ENCODE results near the gene JMJD8. TPM values are rescaled to one million over a fixed set of nuclear protein-coding genes. Genes with fewer than 3 reads are reported as not detected.
A peak's percentile ranks its signal among the peaks of the same experiment; 100 is the strongest.

JMJD8 gene
- total and polyA plus RNA-seq, 9 donors = 10.2 to 73.9 (median 56.8) TPM

- Histone ChIP-seq H3K4me3 (peak within 1 kb of the TSS; percentile 73), H3K4me1 (ENCODE audit: insufficient read depth) (peaks cover 17% of the 10 kb centered on the region), H3K9me3 (no peaks in the 10 kb centered on the region), H3K27me3 (no peaks in the 10 kb centered on the region), H3K27ac (peak within 1 kb of the TSS; percentile 64 to 82), H3K36me3 (no peaks in the 10 kb centered on the region)
- WGBS, 3 donors = 1 to 2% (median 1%) methylated on average over 8 to 81 of the region's 81 CpGs
- TF ChIP-seq CTCF (IDR thresholded peaks at IDR 0.05) (no peak), EP300 (IDR thresholded peaks at IDR 0.05) (no peak), POLR2A (IDR thresholded peaks at IDR 0.05) (no peak)
- intact Hi-C loops (cut with DNase I) = loop anchor here in 1 of 4 donors (5.0 kb wide), 1 partner anchor 59 kb away; no protein-coding TSS in a partner anchor
- DNase-seq = peak; percentile 85 to 92 (median 90)
These were observed 42.6 kb downstream of the JMJD8 start, which contains the start of gene MCRIP2 for GRCh38 chr16:641326-642188. MCRIP2 (plus strand) TSS chr16:641828; CDS start chr16:641992, 164 bp downstream.

GRCh38 chr16:640614-641013 lies 43.5 kb downstream of the JMJD8 start:
- intact Hi-C loops (cut with DNase I) = loop anchor here in 1 of 4 donors (5.0 kb wide), 1 partner anchor 58 kb away; no protein-coding TSS in a partner anchor
- no peaks in the 10 kb centered on the region for H3K9me3 ChIP-seq
- no peaks in the 10 kb centered on the region for H3K27me3 ChIP-seq
- no peak overlapping the region for H3K27ac ChIP-seq
- H3K36me3 ChIP-seq = no peaks in the 10 kb centered on the region
- no peak overlapping the region for H3K4me3 ChIP-seq
- WGBS, 3 donors = 85 to 96% (median 90%) methylated on average over 3 to 5 of the region's 5 CpGs
- H3K4me1 ChIP-seq (ENCODE audit: insufficient read depth) = peaks cover 16% of the 10 kb centered on the region
- TF ChIP-seq EP300 (IDR thresholded peaks at IDR 0.05) (no peak), CTCF (IDR thresholded peaks at IDR 0.05) (no peak), POLR2A (IDR thresholded peaks at IDR 0.05) (no peak)
- DNase-seq = peak in 1 of 5 donors; percentile 36

- Histone ChIP-seq H3K4me3 (no peak overlapping the region), H3K27me3 (no peaks in the 10 kb centered on the region), H3K36me3 (no peaks in the 10 kb centered on the region), H3K27ac (no peak overlapping the region), H3K4me1 (ENCODE audit: insufficient read depth) (peaks cover 19% of the 10 kb centered on the region), H3K9me3 (no peaks in the 10 kb centered on the region)
- TF ChIP-seq EP300 (IDR thresholded peaks at IDR 0.05) = no peak
- no peak for TF ChIP-seq POLR2A (IDR thresholded peaks at IDR 0.05)
- no peak for TF ChIP-seq CTCF (IDR thresholded peaks at IDR 0.05)
- DNase-seq = peak in 2 of 5 donors; percentile 19 to 34
- intact Hi-C loops (cut with DNase I) = loop anchor here in 1 of 4 donors (5.0 to 10.0 kb wide), 2 partner anchors 47 to 1326 kb away; partner anchors contain the start of genes RAB40C, RNF151 and RPS2
- 61 to 68% (median 64%) methylated on average over 9 of the region's 9 CpGs for WGBS, 3 donors
These were observed 45.3 kb downstream of the JMJD8 start for GRCh38 chr16:638836-639235.

- DNase-seq = peak in 2 of 5 donors; percentile 28 to 52
- intact Hi-C loops (cut with DNase I) = loop anchor here in 1 of 4 donors (5.0 to 10.0 kb wide), 2 partner anchors 46 to 1327 kb away; partner anchors contain the start of genes RAB40C, RNF151 and RPS2
- Histone ChIP-seq H3K9me3 (no peaks in the 10 kb centered on the region), H3K36me3 (no peaks in the 10 kb centered on the region), H3K4me3 (no peak overlapping the region), H3K4me1 (ENCODE audit: insufficient read depth) (peaks cover 15% of the 10 kb centered on the region), H3K27ac (peak overlapping the region; percentile 24 to 74), H3K27me3 (no peaks in the 10 kb centered on the region)
- 78 to 80% (median 79%) methylated on average over 15 of the region's 15 CpGs for WGBS, 3 donors
- TF ChIP-seq EP300 (IDR thresholded peaks at IDR 0.05) (no peak), POLR2A (IDR thresholded peaks at IDR 0.05) (no peak), CTCF (IDR thresholded peaks at IDR 0.05) (no peak)
These were observed 46.0 kb downstream of the JMJD8 start for GRCh38 chr16:638034-638543.

All from ovary (tissue), 9 donors.